CD14-positive monocyte (primary cell): Measurements from ENCODE around the gene RASSF5. TPM values are rescaled to one million over a fixed set of nuclear protein-coding genes. Genes with fewer than 3 reads are reported as not detected.

ENCODE experiments used
- DNase-seq, 3 donors: peaks; one replicate each; pipeline ENCODE4 v3.0.0-alpha.2; 2011 to 2022
- H2AFZ ChIP-seq: 2 replicates; pipeline ENCODE4 v1.6.0; 2012; ENCODE audit warnings: mild to moderate bottlenecking, low read depth, low read length, inconsistent platforms; ENCODE audit not compliant: insufficient read depth, poor library complexity, severe bottlenecking
- H3K27ac ChIP-seq, 2 donors: 1 replicate in 1 of 2; 2 replicates in 1 of 2; pipeline ENCODE4 v1.5.1; 2012 to 2013; ENCODE audit warnings: low read length in 2 of 2, control low read depth in 1 of 2, inconsistent platforms in 1 of 2, low read depth in 1 of 2, mild to moderate bottlenecking in 1 of 2
- H3K27me3 ChIP-seq, 2 donors: one replicate each; pipeline versions ENCODE4 v1.6.0 to v1.6.1; 2011 to 2013; ENCODE audit warnings: low read length in 2 of 2; ENCODE audit not compliant: control insufficient read depth in 2 of 2, insufficient read depth in 2 of 2
- H3K36me3 ChIP-seq, 2 donors: replicated peaks in 1 of 2; 1 replicate in 1 of 2; 2 replicates in 1 of 2; pipeline versions ENCODE4 v1.5.1 to v1.6.1; 2012 to 2013; ENCODE audit warnings: low read length in 2 of 2, control low read depth in 1 of 2, inconsistent platforms in 1 of 2, mild to moderate bottlenecking in 1 of 2; ENCODE audit not compliant: insufficient read depth in 2 of 2, control insufficient read depth in 1 of 2
- H3K4me1 ChIP-seq, 2 donors: 1 replicate in 1 of 2; 2 replicates in 1 of 2; pipeline versions ENCODE4 v1.5.1 to v1.6.1; 2012 to 2013; ENCODE audit warnings: low read length in 2 of 2, control low read depth in 1 of 2, inconsistent platforms in 1 of 2, mild to moderate bottlenecking in 1 of 2, moderate library complexity in 1 of 2; ENCODE audit not compliant: insufficient read depth in 2 of 2, control insufficient read depth in 1 of 2
- H3K4me2 ChIP-seq: replicated peaks from 2 replicates; pipeline ENCODE3; 2012; ENCODE audit warnings: low read length, moderate library complexity, mild to moderate bottlenecking; ENCODE audit not compliant: poor library complexity, severe bottlenecking; ENCODE audit errors: extremely low read depth
- H3K4me3 ChIP-seq, 3 experiments: fragments of 200-600 bp in 1 of 3; sonication (generic) in 1 of 3; replicated peaks in 1 of 3; 1 replicate in 2 of 3; 2 replicates in 1 of 3; pipeline ENCODE4 v1.5.1; 2011 to 2013; ENCODE audit warnings: low read length in 3 of 3, mild to moderate bottlenecking in 3 of 3, control low read depth in 2 of 3, low read depth in 2 of 3, inconsistent platforms in 1 of 3, moderate library complexity in 1 of 3
- H3K79me2 ChIP-seq: 2 replicates; pipeline ENCODE4 v1.6.0; 2012; ENCODE audit warnings: mild to moderate bottlenecking, control low read depth, inconsistent platforms, low read length, moderate library complexity; ENCODE audit not compliant: insufficient read depth
- H3K9ac ChIP-seq: 2 replicates; pipeline ENCODE4 v1.6.0; 2017; ENCODE audit warnings: low read length, mild to moderate bottlenecking; ENCODE audit not compliant: insufficient read depth, poor library complexity, severe bottlenecking
- H3K9me3 ChIP-seq, 2 donors: replicated peaks in 1 of 2; 1 replicate in 1 of 2; 2 replicates in 1 of 2; pipeline versions ENCODE4 v1.5.1 to v1.6.1; 2012 to 2013; ENCODE audit warnings: low read length in 2 of 2, control low read depth in 1 of 2; ENCODE audit not compliant: control insufficient read depth in 1 of 2, insufficient read depth in 1 of 2
- H4K20me1 ChIP-seq: 2 replicates; pipeline ENCODE4 v1.6.0; 2012; ENCODE audit warnings: mild to moderate bottlenecking, low read length, control low read depth, moderate library complexity; ENCODE audit not compliant: insufficient read depth
- H3K27ac Mint-ChIP-seq, 7 donors: one replicate each; pipeline ENCODE4 v1.8.0; 2020; ENCODE audit warnings: mild to moderate bottlenecking in 7 of 7, mixed read lengths in 7 of 7, moderate library complexity in 6 of 7, inconsistent platforms in 2 of 7
- H3K27me3 Mint-ChIP-seq, 3 donors: one replicate each; pipeline ENCODE4 v1.8.0; 2021 to 2022; ENCODE audit warnings: low read depth in 3 of 3, mild to moderate bottlenecking in 3 of 3, mixed read lengths in 3 of 3, moderate library complexity in 3 of 3, inconsistent platforms in 1 of 3
- H3K36me3 Mint-ChIP-seq, 2 donors: one replicate each; pipeline ENCODE4 v1.8.0; 2020; ENCODE audit warnings: mixed read lengths in 2 of 2, inconsistent platforms in 1 of 2, mild to moderate bottlenecking in 1 of 2
- H3K4me1 Mint-ChIP-seq: one replicate; pipeline ENCODE4 v1.8.0; 2020; ENCODE audit warnings: mild to moderate bottlenecking, mixed read lengths
- H3K4me3 Mint-ChIP-seq, 2 donors: one replicate each; pipeline ENCODE4 v1.8.0; 2020; ENCODE audit warnings: mild to moderate bottlenecking in 2 of 2, mixed read lengths in 2 of 2, moderate library complexity in 1 of 2
- H3K9me3 Mint-ChIP-seq, 7 donors: one replicate each; pipeline ENCODE4 v1.8.0; 2020 to 2022; ENCODE audit warnings: mixed read lengths in 7 of 7, mild to moderate bottlenecking in 6 of 7, moderate library complexity in 6 of 7, inconsistent platforms in 2 of 7
- WGBS: methylation state at CpG from one replicate; pipeline ENCODE4 v1.1.5; 2013; ENCODE audit warnings: missing lambda C conversion rate; ENCODE audit not compliant: insufficient coverage; 5-methylcytosine and 5-hydroxymethylcytosine counted together
- intact Hi-C, 2 donors: fragments of 100-400 bp; cut with micrococcal nuclease; formaldehyde crosslinking; loops; one replicate each; pipeline versions ENCODE4 v1.15.0 to v1.15.1; 2023
- polyA plus RNA-seq, 3 donors: library from polyadenylated mRNA; depleted of rRNA in 1 of 3; unstranded in 2 of 3; stranded (reverse) in 1 of 3; fragments of 300-500 nt in 2 of 3; fragments of >200 nt in 1 of 3; fragmentation: Illumina TruSeq in 2 of 3; gene quantifications; 1 replicate in 2 of 3; 2 replicates in 1 of 3; pipeline ENCODE4 v1.2.3, GENCODE V29; 2012 to 2021
- TF ChIP-seq, protein P1 (sequence below): fragments of 200-600 bp; IDR thresholded peaks from one replicate; pipeline ENCODE4 v1.8.0; 2022; ENCODE audit warnings: antibody characterized with exemption, mild to moderate bottlenecking

RASSF5 gene
- polyA plus RNA-seq, 3 donors: 81.6 to 129 (median 127) TPM

- TF ChIP-seq, protein P1, sequence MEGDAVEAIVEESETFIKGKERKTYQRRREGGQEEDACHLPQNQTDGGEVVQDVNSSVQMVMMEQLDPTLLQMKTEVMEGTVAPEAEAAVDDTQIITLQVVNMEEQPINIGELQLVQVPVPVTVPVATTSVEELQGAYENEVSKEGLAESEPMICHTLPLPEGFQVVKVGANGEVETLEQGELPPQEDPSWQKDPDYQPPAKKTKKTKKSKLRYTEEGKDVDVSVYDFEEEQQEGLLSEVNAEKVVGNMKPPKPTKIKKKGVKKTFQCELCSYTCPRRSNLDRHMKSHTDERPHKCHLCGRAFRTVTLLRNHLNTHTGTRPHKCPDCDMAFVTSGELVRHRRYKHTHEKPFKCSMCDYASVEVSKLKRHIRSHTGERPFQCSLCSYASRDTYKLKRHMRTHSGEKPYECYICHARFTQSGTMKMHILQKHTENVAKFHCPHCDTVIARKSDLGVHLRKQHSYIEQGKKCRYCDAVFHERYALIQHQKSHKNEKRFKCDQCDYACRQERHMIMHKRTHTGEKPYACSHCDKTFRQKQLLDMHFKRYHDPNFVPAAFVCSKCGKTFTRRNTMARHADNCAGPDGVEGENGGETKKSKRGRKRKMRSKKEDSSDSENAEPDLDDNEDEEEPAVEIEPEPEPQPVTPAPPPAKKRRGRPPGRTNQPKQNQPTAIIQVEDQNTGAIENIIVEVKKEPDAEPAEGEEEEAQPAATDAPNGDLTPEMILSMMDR: no peak
- H3K79me2 ChIP-seq: no peaks in the 10 kb centered on the region
- no peak overlapping the region for H3K4me3 ChIP-seq
- peaks cover 20 to 23% of the 10 kb centered on the region in 2 donors for H3K4me1 ChIP-seq
- no peak overlapping the region for H3K9ac ChIP-seq
- Mint-ChIP-seq H3K27me3 (peaks cover 0 to 3% (median 0%) of the 10 kb centered on the region in 3 donors), H3K9me3 (no peaks in the 10 kb centered on the region), H3K27ac (no peak overlapping the region), H3K36me3 (peaks cover 76 to 95% of the 10 kb centered on the region in 2 donors), H3K4me3 (no peak overlapping the region), H3K4me1 (peaks cover 25% of the 10 kb centered on the region)
- H4K20me1 ChIP-seq: peaks cover 68% of the 10 kb centered on the region
- no peaks in the 10 kb centered on the region for H3K27me3 ChIP-seq
- H2AFZ ChIP-seq: no peak overlapping the region
- intact Hi-C loops: loop anchor here (5.0 kb wide), 2 partner anchors 39 to 89 kb away; no protein-coding TSS in a partner anchor
- DNase-seq: no peak
- 100% methylated on average over 4 of the region's 9 CpGs for WGBS
- H3K4me2 ChIP-seq: no peak overlapping the region
- H3K9me3 ChIP-seq: no peaks in the 10 kb centered on the region
- H3K27ac ChIP-seq: no peak overlapping the region
- peaks cover 76 to 95% of the 10 kb centered on the region in 2 donors for H3K36me3 ChIP-seq
These were observed 14.1 kb upstream of the RASSF5 start for GRCh38 chr1:206493279-206493678.

DNA sequence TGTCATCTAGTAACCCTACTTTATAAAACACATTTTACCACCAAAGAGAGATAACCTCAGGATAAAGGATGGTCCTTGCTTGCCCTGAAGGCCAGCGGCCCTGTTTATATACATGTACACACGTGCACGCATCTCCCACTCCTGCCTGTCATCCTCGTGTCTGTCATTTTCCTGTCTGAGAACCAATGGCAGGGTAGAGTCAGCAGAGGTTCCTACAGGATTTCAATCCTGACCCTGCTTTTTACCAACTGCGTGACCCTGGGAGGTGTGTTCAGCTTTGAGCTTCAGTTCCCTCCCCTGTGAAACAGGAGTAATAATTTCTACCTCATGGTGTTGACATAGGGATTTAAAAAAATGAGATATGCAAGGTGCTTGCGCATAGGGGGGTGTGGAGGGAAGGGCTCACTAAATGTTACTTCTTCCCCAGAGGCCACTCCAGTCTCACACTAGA is 12.3 kb upstream of the RASSF5 start:
- H3K27ac ChIP-seq: no peak overlapping the region
- H3K27ac Mint-ChIP-seq: peak overlapping the region in 2 of 7 donors; percentile 7 to 38
- 80% methylated on average over 1 of the region's 6 CpGs for WGBS
- no peak overlapping the region for H2AFZ ChIP-seq
- no peaks in the 10 kb centered on the region for H3K79me2 ChIP-seq
- peaks cover 78 to 100% of the 10 kb centered on the region in 2 donors for H3K36me3 Mint-ChIP-seq
- peaks cover 70 to 97% of the 10 kb centered on the region in 2 donors for H3K36me3 ChIP-seq
- H3K4me3 Mint-ChIP-seq: no peak overlapping the region
- peaks cover 25% of the 10 kb centered on the region for H3K4me1 Mint-ChIP-seq
- H3K4me2 ChIP-seq: no peak overlapping the region
- peaks cover 57% of the 10 kb centered on the region for H4K20me1 ChIP-seq
- H3K27me3 Mint-ChIP-seq: peaks cover 0 to 3% (median 0%) of the 10 kb centered on the region in 3 donors
- TF ChIP-seq, protein P1: no peak
- peaks cover 20 to 23% of the 10 kb centered on the region in 2 donors for H3K4me1 ChIP-seq
- DNase-seq: no peak
- no peaks in the 10 kb centered on the region for H3K9me3 Mint-ChIP-seq
- intact Hi-C loops: loop anchor here in 1 of 2 donors (5.0 kb wide), 1 partner anchor 42 kb away; no protein-coding TSS in a partner anchor
- H3K9ac ChIP-seq: no peak overlapping the region
- H3K9me3 ChIP-seq: no peaks in the 10 kb centered on the region
- no peak overlapping the region for H3K4me3 ChIP-seq
- no peaks in the 10 kb centered on the region for H3K27me3 ChIP-seq
